Activated CD8-positive, alpha-beta memory T cell treated with anti-CD3 and anti-CD28 coated beads for 36 hours (primary cell): ENCODE data around the gene EPHB1. TPM values are rescaled to one million over a fixed set of nuclear protein-coding genes. Genes with fewer than 3 reads are reported as not detected.

Source experiments
- CTCF ChIA-PET: fragments of 350-600 bp; sonication (Branson Sonifier 250); formaldehyde crosslinking; loops from one replicate; lab custom pipeline; 2021; ENCODE audit warnings: antibody characterized with exemption; lab: Charles Lee
- POLR2A ChIA-PET: fragments of 350-600 bp; sonication (Branson Sonifier 250); formaldehyde crosslinking; loops from one replicate; lab custom pipeline; 2021; ENCODE audit warnings: antibody characterized with exemption; lab: Charles Lee
- total RNA-seq, 2 experiments: library from RNA; stranded (reverse); gene quantifications; one replicate each; pipeline ENCODE4 v1.2.3, GENCODE V29; 2021

The EPHB1 gene
- total RNA-seq, 2 experiments from 2014 or later = not detected

- ChIA-PET POLR2A (no interaction called here), CTCF (no interaction called here)
These were observed 8.0 kb downstream of the EPHB1 start for GRCh38 chr3:134803051-134803505.

DNA sequence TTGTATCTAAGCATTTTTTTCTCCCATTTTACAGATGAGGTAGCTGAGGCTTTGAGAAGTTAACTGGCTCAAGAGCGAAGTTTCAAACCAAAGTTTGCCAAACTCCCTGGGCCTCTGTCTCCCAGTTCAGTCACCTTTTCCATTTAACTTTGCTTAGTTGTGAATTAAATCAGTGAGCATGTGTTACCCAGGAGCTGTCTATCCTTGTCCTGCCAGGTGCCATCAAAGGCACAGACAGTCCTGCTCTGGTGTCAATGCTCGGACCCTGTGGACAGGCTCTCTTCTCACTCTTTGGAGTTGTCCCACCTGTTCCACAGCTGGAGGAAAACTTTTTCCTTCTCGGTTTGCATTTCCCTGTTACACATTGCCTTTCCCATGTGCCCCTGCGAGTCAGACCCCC, 8.6 kb downstream of the EPHB1 start:
- ChIA-PET POLR2A (no interaction called here), CTCF (no interaction called here)

- ChIA-PET CTCF (no interaction called here), POLR2A (no interaction called here)
These were observed 9.7 kb downstream of the EPHB1 start for GRCh38 chr3:134804508-134805480.

- ChIA-PET CTCF (no interaction called here), POLR2A (no interaction called here)
These were observed 12.1 kb downstream of the EPHB1 start for GRCh38 chr3:134807189-134807588.

- CTCF ChIA-PET = no interaction called here
- POLR2A ChIA-PET = no interaction called here
These were observed 13.8 kb downstream of the EPHB1 start for GRCh38 chr3:134808835-134809234.

DNA sequence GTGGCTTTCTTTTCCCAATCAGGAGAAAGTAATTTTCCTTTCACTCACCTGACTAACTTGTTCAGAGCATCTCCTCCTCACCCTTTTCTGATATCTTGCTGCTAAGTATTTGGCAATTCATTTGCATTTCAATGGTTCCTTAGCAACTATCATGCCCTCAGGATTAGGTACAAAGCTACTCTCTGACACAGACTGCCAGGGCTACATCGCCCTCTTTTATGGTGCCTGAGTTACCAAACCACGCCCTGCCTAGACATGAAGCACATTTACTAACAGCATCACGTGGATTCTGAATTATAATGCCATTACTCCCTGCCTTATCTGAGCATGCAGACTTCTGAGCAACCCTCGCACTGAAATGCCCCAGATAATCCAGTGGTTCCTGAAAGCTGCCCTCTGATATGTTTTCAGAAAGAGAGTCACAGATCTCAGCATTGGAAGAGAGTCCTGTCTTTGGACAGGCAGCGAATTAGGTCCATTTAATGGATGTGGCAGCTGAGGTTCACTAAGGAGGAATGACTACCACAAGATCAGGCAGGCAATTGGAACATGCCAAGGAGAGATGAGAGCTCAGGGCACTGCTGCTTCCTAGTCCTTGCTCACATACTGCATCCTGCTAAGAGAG, 14.5 kb downstream of the EPHB1 start:
- CTCF ChIA-PET = no interaction called here

DNA sequence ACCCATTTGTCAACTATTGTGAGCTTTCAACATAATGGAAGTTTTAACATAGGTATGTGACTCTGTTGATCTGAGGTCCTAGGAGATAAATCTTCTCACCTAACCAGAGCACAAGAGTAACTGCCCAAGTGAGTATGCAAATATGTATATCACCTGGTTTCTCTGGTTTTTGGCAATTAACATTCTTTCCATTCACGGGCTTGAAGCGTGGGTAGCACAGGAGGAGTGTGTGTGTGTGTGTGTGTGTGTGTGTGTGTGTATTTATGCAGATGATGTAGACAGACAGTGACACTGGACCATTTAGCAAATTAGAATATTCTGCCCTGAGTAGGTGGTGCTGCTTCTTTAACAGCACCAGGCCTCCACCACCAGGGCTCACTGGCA, 15.0 kb downstream of the EPHB1 start:
- ChIA-PET CTCF (no interaction called here), POLR2A (no interaction called here)

More for the DNA sequence above, 14.5 kb downstream of the EPHB1 start:
- POLR2A ChIA-PET = no interaction called here

GRCh38 chr3:134810850-134811249, 15.8 kb downstream of the EPHB1 start:
- CTCF ChIA-PET = no interaction called here
- POLR2A ChIA-PET = no interaction called here

DNA sequence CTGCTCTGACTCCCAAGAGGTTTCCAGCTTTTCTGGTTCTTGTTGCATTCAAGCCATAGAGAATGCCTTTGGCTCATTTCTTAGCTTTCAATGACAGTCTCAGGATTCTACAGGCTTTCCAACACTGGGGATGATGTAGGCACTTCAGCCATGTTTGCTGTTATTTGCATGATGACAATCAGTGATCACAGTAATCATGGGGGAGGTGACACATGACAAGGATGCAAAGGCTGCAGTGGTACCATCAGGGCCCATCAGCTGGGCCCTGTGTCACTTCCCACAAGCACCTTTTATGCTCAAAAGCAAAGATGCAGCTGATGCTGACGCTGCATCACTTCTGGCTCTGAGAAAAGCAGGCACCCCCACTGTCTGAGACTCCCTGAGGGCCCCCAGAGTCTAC, 18.6 kb downstream of the EPHB1 start:
- CTCF ChIA-PET = interaction anchor here (1.1 kb wide), 1 partner anchor 18 kb away, joined by 3 read pairs; the partner anchor contains the start of gene EPHB1

GRCh38 chr3:134815519-134815918, 20.5 kb downstream of the EPHB1 start:
- POLR2A ChIA-PET = no interaction called here
- CTCF ChIA-PET = no interaction called here

More for the DNA sequence above, 18.6 kb downstream of the EPHB1 start:
- POLR2A ChIA-PET = no interaction called here

DNA sequence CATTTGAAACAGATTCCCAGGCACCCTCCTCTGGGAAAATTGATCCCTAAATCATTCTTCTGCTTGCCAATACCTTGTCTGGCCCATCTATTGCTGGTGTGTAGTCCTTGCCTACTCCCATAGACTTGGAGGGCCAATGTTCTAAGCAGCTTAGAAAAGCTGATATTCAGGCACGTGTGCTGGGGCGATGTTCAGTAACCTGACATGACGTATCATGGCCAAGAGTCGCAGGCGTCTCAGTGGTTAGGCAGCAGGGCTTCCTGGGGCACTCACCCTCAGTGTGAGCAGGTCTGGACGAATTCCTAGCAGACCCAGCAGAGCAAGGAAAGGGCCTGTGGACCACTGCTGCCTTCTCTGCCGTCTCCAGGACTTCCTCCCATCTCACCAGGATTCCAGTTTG, 21.6 kb downstream of the EPHB1 start:
- ChIA-PET POLR2A (no interaction called here), CTCF (no interaction called here)

- CTCF ChIA-PET = no interaction called here
- POLR2A ChIA-PET = no interaction called here
These were observed 22.2 kb downstream of the EPHB1 start for GRCh38 chr3:134817297-134817696.

GRCh38 chr3:134820994-134821393, 25.9 kb downstream of the EPHB1 start:
- ChIA-PET POLR2A (no interaction called here), CTCF (no interaction called here)

DNA sequence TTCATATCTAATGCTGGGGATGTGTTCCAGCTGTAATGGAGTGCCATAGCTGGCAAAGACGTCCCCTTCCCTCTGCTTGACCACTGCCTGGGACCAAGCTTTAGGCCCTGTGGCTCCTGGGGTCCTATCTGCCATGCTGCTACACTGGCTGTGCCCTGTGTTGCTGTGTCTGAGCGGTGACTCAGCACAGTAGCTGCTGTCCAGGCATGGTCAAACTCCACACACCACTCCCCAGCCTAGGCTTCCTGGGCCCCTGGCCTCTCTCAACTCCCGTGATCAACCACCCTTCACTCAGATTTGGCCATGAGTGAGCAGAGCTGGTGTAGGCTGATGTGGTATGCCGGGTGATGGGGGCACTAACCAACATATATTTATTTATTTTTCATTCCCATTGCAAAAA, 27.0 kb downstream of the EPHB1 start:
- ChIA-PET CTCF (no interaction called here), POLR2A (no interaction called here)

GRCh38 chr3:134823679-134824078, 28.6 kb downstream of the EPHB1 start:
- ChIA-PET POLR2A (no interaction called here), CTCF (no interaction called here)

DNA sequence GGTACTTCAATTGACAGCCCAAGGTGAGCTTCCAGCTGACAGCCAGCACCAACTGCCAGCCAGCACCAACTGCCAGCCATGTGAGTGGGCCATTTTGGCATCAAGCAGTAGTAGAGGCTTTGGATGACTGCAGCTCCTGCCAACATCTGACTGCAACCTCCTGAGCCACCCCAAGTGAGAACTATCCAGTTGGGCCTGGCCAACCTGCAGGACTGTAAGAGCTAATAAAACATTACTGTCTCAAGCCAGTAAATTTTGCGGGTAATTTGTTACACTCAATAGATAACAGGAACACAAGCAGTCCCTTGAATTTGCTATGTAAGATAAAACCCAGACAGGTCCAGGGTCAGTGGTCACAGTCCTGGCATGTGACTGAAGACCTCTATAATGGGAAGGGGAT, 29.7 kb downstream of the EPHB1 start:
- POLR2A ChIA-PET = no interaction called here
- CTCF ChIA-PET = no interaction called here

GRCh38 chr3:134827213-134827612, 32.2 kb downstream of the EPHB1 start:
- ChIA-PET CTCF (no interaction called here), POLR2A (no interaction called here)

- POLR2A ChIA-PET = no interaction called here
- CTCF ChIA-PET = no interaction called here
These were observed 34.7 kb downstream of the EPHB1 start for GRCh38 chr3:134829721-134830120.

DNA sequence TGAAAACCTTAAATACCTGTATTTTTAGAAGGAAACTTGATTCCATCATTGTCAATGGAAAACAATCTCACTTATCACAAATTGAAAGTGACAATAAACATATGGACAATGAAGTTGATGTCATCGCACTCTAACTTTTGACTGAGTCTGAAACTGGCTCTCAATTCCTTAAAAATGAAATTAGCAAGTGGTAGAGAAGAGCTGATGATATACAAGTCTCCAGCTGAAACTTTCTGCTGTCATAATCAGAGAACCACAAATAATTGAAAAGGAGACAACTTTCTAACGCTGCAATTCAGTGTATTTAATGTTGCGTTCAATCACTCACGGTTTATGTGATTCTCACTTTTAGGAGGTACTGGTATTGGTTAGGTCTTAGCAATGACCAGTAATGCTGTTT, 37.5 kb downstream of the EPHB1 start:
- ChIA-PET POLR2A (no interaction called here), CTCF (no interaction called here)

DNA sequence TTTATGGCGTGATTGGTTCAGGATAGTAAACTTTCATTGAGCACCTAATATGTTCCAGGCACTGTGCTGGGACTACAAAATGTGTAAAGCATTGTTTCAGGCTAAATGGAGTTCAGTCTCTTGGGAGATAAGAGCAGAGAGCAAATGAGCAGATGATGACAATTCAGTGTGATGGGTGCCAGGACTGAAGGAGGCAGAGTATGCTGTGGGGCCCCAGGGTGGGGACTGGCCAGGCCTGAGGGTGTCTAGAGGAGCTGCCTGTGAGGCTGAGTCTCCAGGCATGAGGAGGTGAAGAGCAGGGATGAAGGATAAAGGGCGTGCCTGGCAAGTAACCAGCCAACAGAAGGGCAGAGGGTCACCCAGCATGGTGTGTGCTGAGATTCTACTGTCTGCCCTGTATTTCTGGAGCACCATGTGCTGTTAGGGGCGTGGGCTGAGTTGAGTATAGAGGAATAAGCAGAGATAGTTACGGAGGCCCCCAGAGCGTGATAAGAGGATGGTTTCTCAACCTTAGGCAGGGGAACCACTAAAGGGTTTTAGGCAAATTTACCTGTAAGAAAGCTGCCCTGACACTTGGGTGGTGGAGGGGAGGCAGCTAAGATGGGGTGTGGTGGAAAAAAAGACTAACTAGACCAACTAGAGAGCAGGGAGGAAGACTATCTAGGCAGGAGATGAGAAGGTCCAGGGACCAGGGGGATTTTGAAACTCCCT, 38.5 kb downstream of the EPHB1 start:
- ChIA-PET POLR2A (no interaction called here), CTCF (no interaction called here)
